GM18508 (cell line): ENCODE measurements around the gene OR4F29.
"Not testable (repeated sequence)": the region's sequence is repeated elsewhere in the genome, so short reads cannot be mapped to it uniquely, and the experiment has no call there.

Experiments used
- ATAC-seq: cut with Tn5 transposase; IDR thresholded peaks from one replicate; pipeline ENCODE4 v1.9.1; 2021; ENCODE audit warnings: moderate number of reproducible peaks; ENCODE audit not compliant: insufficient read depth, unreplicated experiment

The OR4F29 gene

GRCh38 chr1:451578-451977 is at the start of gene OR4F29:
Gene OR4F29, minus strand, starts transcription at chr1:451678. Its CDS starts 0 bp downstream, at chr1:451678.
- ATAC-seq = not testable (repeated sequence)
